Mesothelial cell of epicardium (in vitro differentiated cells): ENCODE data around the gene TOM1L1. TPM values are rescaled to one million over a fixed set of nuclear protein-coding genes. Genes with fewer than 3 reads are reported as not detected.

ENCODE experiments used
- DNase-seq, 2 experiments: peaks; one replicate each; pipeline ENCODE4 v3.0.0; 2021; ENCODE audit warnings: low spot score in 2 of 2; ENCODE audit not compliant: unreplicated experiment in 2 of 2
- H3K27ac Mint-ChIP-seq: 2 replicates; pipeline ENCODE4 v1.8.0; 2021; ENCODE audit warnings: mixed read lengths
- H3K27me3 Mint-ChIP-seq: 2 replicates; pipeline ENCODE4 v1.8.0; 2021; ENCODE audit warnings: low read depth, mixed read lengths
- H3K36me3 Mint-ChIP-seq: 2 replicates; pipeline ENCODE4 v1.8.0; 2021; ENCODE audit warnings: mixed read lengths
- H3K4me1 Mint-ChIP-seq: 2 replicates; pipeline ENCODE4 v1.8.0; 2021; ENCODE audit warnings: mixed read lengths
- H3K4me3 Mint-ChIP-seq: 2 replicates; pipeline ENCODE4 v1.8.0; 2021; ENCODE audit warnings: mild to moderate bottlenecking, moderate library complexity, mixed read lengths
- H3K9me3 Mint-ChIP-seq: 2 replicates; pipeline ENCODE4 v1.8.0; 2021; ENCODE audit warnings: mixed read lengths
- CTCF ChIP-seq: fragments of 200-600 bp; sonication (generic); IDR thresholded peaks from one replicate; pipeline ENCODE4 v1.5.0; 2021; ENCODE audit warnings: antibody characterized with exemption; ENCODE audit not compliant: unreplicated experiment
- total RNA-seq: library from RNA; stranded (reverse); gene quantifications from 3 replicates; pipeline ENCODE4 v1.2.1, GENCODE V29; 2021

The TOM1L1 gene
- total RNA-seq, 1 donor from 2014 or later = 47.8 TPM

- DNase-seq = no peak
- Mint-ChIP-seq H3K27me3 (no peaks in the 10 kb centered on the region), H3K36me3 (no peaks in the 10 kb centered on the region), H3K4me3 (no peak overlapping the region), H3K9me3 (peaks cover 12% of the 10 kb centered on the region), H3K27ac (no peak overlapping the region), H3K4me1 (no peaks in the 10 kb centered on the region)
- TF ChIP-seq CTCF = no peak
Observed at GRCh38 chr17:54881255-54881972, 19.2 kb upstream of the TOM1L1 start.

GRCh38 chr17:54882371-54882770 lies 18.3 kb upstream of the TOM1L1 start:
- H3K27ac Mint-ChIP-seq = no peak overlapping the region
- TF ChIP-seq CTCF = no peak
- peaks cover 11% of the 10 kb centered on the region for H3K9me3 Mint-ChIP-seq
- H3K4me3 Mint-ChIP-seq = no peak overlapping the region
- DNase-seq = no peak
- H3K27me3 Mint-ChIP-seq = no peaks in the 10 kb centered on the region
- no peaks in the 10 kb centered on the region for H3K36me3 Mint-ChIP-seq
- no peaks in the 10 kb centered on the region for H3K4me1 Mint-ChIP-seq

GRCh38 chr17:54882950-54883349 lies 17.7 kb upstream of the TOM1L1 start:
- TF ChIP-seq CTCF = no peak
- no peak overlapping the region for H3K27ac Mint-ChIP-seq
- H3K27me3 Mint-ChIP-seq = no peaks in the 10 kb centered on the region
- no peak for DNase-seq
- peaks cover 5% of the 10 kb centered on the region for H3K9me3 Mint-ChIP-seq
- no peaks in the 10 kb centered on the region for H3K36me3 Mint-ChIP-seq
- H3K4me3 Mint-ChIP-seq = no peak overlapping the region
- no peaks in the 10 kb centered on the region for H3K4me1 Mint-ChIP-seq

GRCh38 chr17:54883939-54884338 lies 16.7 kb upstream of the TOM1L1 start:
- H3K9me3 Mint-ChIP-seq = peaks cover under 1% of the 10 kb centered on the region
- no peaks in the 10 kb centered on the region for H3K27me3 Mint-ChIP-seq
- DNase-seq = no peak
- H3K4me1 Mint-ChIP-seq = no peaks in the 10 kb centered on the region
- TF ChIP-seq CTCF = no peak
- H3K27ac Mint-ChIP-seq = no peak overlapping the region
- H3K4me3 Mint-ChIP-seq = no peak overlapping the region
- H3K36me3 Mint-ChIP-seq = no peaks in the 10 kb centered on the region

GRCh38 chr17:54887787-54888186 lies 12.9 kb upstream of the TOM1L1 start:
- Mint-ChIP-seq H3K36me3 (no peaks in the 10 kb centered on the region), H3K27ac (no peak overlapping the region), H3K4me3 (no peak overlapping the region), H3K27me3 (no peaks in the 10 kb centered on the region), H3K9me3 (no peaks in the 10 kb centered on the region), H3K4me1 (peaks cover 3% of the 10 kb centered on the region)
- TF ChIP-seq CTCF = no peak
- DNase-seq = no peak
